ENCODE measurements around the gene RGS6. TPM values are rescaled to one million over a fixed set of nuclear protein-coding genes. Genes with fewer than 3 reads are reported as not detected.

The RGS6 gene
- total RNA-seq, 1 experiment from 2014 or later: not detected

DNA sequence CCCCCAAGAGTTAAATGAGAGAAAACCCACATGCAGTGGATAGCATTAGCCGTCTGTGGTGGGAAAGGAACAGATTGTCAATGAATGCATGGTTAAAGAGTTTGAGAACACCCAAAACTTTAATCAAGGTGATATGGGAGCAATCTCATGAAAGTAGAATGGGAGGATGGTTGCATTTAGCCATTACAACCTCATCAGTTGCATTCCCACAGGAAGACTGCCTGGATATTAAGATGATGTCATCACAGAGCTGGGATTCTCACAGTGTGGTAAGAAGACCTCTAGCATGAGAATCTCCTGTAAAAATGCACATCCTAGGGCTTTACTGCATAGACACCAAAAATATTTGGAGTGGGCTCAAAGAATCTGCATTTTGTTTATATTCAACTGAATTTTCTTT, 284.9 kb downstream of the RGS6 start:
- TF ChIP-seq EZH2phosphoT487 (IDR thresholded peaks at IDR 0.05; ENCODE audit: borderline replicate concordance, low read length) (no peak), CTCF (conservative IDR thresholded peaks at IDR 0.05; ENCODE audit: low read depth, low read length) (no peak), EZH2 (IDR thresholded peaks at IDR 0.05; ENCODE audit: low read length, unreplicated experiment) (no peak)
- Histone ChIP-seq H3K9ac (ENCODE audit: low read length) (no peak overlapping the region), H3K9me2 (replicated peaks; ENCODE audit: low read length) (no peaks in the 10 kb centered on the region), H3K4me2 (ENCODE audit: low read length) (no peak overlapping the region), H3K4me3 (ENCODE audit: low read length) (no peak overlapping the region), H3K4me1 (ENCODE audit: insufficient read depth, low read length) (no peaks in the 10 kb centered on the region), H2AFZ (ENCODE audit: low read length) (no peak overlapping the region), H3K36me3 (ENCODE audit: low read depth, low read length) (no peaks in the 10 kb centered on the region), H3F3A (ENCODE audit: low read length, unreplicated experiment) (no peaks in the 10 kb centered on the region), H3K9me3 (ENCODE audit: low read length) (0 out of 2 replicates have a peak, but pooled peaks cover 7% of the 10 kb centered on the region), H3K27me3 (ENCODE audit: low read length) (peaks cover 27% of the 10 kb centered on the region), H3K79me2 (ENCODE audit: low read length) (no peaks in the 10 kb centered on the region), H3K27ac (ENCODE audit: low read length) (no peak overlapping the region), H4K20me1 (ENCODE audit: low read length) (no peaks in the 10 kb centered on the region)
- BruUV-seq (replicated peaks): no TSS peak
- no peak for DNase-seq
- CTCF ChIA-PET: no interaction called here
- ATAC-seq: no peak
- POLR2A ChIA-PET (ENCODE audit: unreplicated experiment): interaction anchor here (0.5 kb wide), 1 partner anchor 49 kb away, joined by 3 read pairs; no protein-coding TSS in a partner anchor
- intact Hi-C loops (cut with micrococcal nuclease): no loop called here

- Histone ChIP-seq H2AFZ (ENCODE audit: low read length) (no peak overlapping the region), H3K79me2 (ENCODE audit: low read length) (no peaks in the 10 kb centered on the region), H3K4me2 (ENCODE audit: low read length) (no peak overlapping the region), H3K9ac (ENCODE audit: low read length) (no peak overlapping the region), H3K4me1 (ENCODE audit: insufficient read depth, low read length) (no peaks in the 10 kb centered on the region), H3K9me2 (replicated peaks; ENCODE audit: low read length) (no peaks in the 10 kb centered on the region), H3K27me3 (ENCODE audit: low read length) (peaks cover 26% of the 10 kb centered on the region), H4K20me1 (ENCODE audit: low read length) (no peaks in the 10 kb centered on the region), H3K36me3 (ENCODE audit: low read depth, low read length) (no peaks in the 10 kb centered on the region), H3K9me3 (ENCODE audit: low read length) (0 out of 2 replicates have a peak, but pooled peaks cover 7% of the 10 kb centered on the region), H3K4me3 (ENCODE audit: low read length) (no peak overlapping the region), H3K27ac (ENCODE audit: low read length) (no peak overlapping the region), H3F3A (ENCODE audit: low read length, unreplicated experiment) (no peaks in the 10 kb centered on the region)
- POLR2A ChIA-PET (ENCODE audit: unreplicated experiment): no interaction called here
- no TSS peak for BruUV-seq (replicated peaks)
- no peak for ATAC-seq
- CTCF ChIA-PET: no interaction called here
- no peak for DNase-seq
- intact Hi-C loops (cut with micrococcal nuclease): no loop called here
- TF ChIP-seq CTCF (conservative IDR thresholded peaks at IDR 0.05; ENCODE audit: low read depth, low read length) (no peak), EZH2 (IDR thresholded peaks at IDR 0.05; ENCODE audit: low read length, unreplicated experiment) (no peak), EZH2phosphoT487 (IDR thresholded peaks at IDR 0.05; ENCODE audit: borderline replicate concordance, low read length) (no peak)
Observed at GRCh38 chr14:72222046-72222445, 289.8 kb downstream of the RGS6 start.

GRCh38 chr14:72236629-72237028, 304.4 kb downstream of the RGS6 start:
- Histone ChIP-seq H3F3A (ENCODE audit: low read length, unreplicated experiment) (no peaks in the 10 kb centered on the region), H4K20me1 (ENCODE audit: low read length) (no peaks in the 10 kb centered on the region), H3K9me2 (replicated peaks; ENCODE audit: low read length) (no peaks in the 10 kb centered on the region), H3K4me2 (ENCODE audit: low read length) (no peak overlapping the region), H3K9ac (ENCODE audit: low read length) (no peak overlapping the region), H3K4me1 (ENCODE audit: insufficient read depth, low read length) (no peaks in the 10 kb centered on the region), H3K9me3 (ENCODE audit: low read length) (no peaks in the 10 kb centered on the region), H3K27me3 (ENCODE audit: low read length) (peaks cover 91% of the 10 kb centered on the region), H3K27ac (ENCODE audit: low read length) (no peak overlapping the region), H3K79me2 (ENCODE audit: low read length) (no peaks in the 10 kb centered on the region), H3K36me3 (ENCODE audit: low read depth, low read length) (no peaks in the 10 kb centered on the region), H3K4me3 (ENCODE audit: low read length) (no peak overlapping the region), H2AFZ (ENCODE audit: low read length) (no peak overlapping the region)
- TF ChIP-seq EZH2 (IDR thresholded peaks at IDR 0.05; ENCODE audit: low read length, unreplicated experiment) (no peak), EZH2phosphoT487 (IDR thresholded peaks at IDR 0.05; ENCODE audit: borderline replicate concordance, low read length) (no peak)
- no peak for ATAC-seq
- no TSS peak for BruUV-seq (replicated peaks)
- intact Hi-C loops (cut with micrococcal nuclease): no loop called here
- ChIA-PET CTCF (no interaction called here), POLR2A (ENCODE audit: unreplicated experiment) (no interaction called here)
- DNase-seq: no peak
